WTC11 (cell line): ENCODE data around the gene NR3C2. TPM values are rescaled to one million over a fixed set of nuclear protein-coding genes. Genes with fewer than 3 reads are reported as not detected.

ENCODE experiments used
- ATAC-seq: fragments of 200-7000 bp; cut with Tn5 transposase; 2 replicates; pipeline ENCODE4 v1.10.0; 2021; ENCODE audit warnings: mild to moderate bottlenecking, moderate library complexity
- CTCF ChIA-PET: fragments of 300-600 bp; sonication (Branson Sonifier 250); formaldehyde crosslinking; loops from one replicate; lab custom pipeline; 2021; ENCODE audit warnings: antibody characterized with exemption; lab: Charles Lee
- POLR2A ChIA-PET: fragments of 350-600 bp; sonication (Branson Sonifier 250); formaldehyde crosslinking; loops from one replicate; lab custom pipeline; 2021; ENCODE audit warnings: antibody characterized with exemption; lab: Charles Lee
- DNase-seq: peaks from one replicate; pipeline ENCODE4 v3.0.0; 2021; ENCODE audit warnings: low spot score
- H3K27ac Mint-ChIP-seq: 2 replicates; pipeline ENCODE4 v1.8.0; 2021; ENCODE audit warnings: mixed read lengths
- H3K27me3 Mint-ChIP-seq: 2 replicates; pipeline ENCODE4 v1.8.0; 2021; ENCODE audit warnings: low read depth, mild to moderate bottlenecking, moderate library complexity, mixed read lengths
- H3K36me3 Mint-ChIP-seq: 2 replicates; pipeline ENCODE4 v1.8.0; 2021; ENCODE audit warnings: mixed read lengths
- H3K4me1 Mint-ChIP-seq: 2 replicates; pipeline ENCODE4 v1.8.0; 2022; ENCODE audit warnings: mixed read lengths
- H3K4me3 Mint-ChIP-seq: 2 replicates; pipeline ENCODE4 v1.8.0; 2021; ENCODE audit warnings: mild to moderate bottlenecking, moderate library complexity, mixed read lengths
- H3K9me3 Mint-ChIP-seq: 2 replicates; pipeline ENCODE4 v1.8.0; 2021; ENCODE audit warnings: mixed read lengths
- AFF4 ChIP-seq: sonication (generic); formaldehyde crosslinking; IDR thresholded peaks from 2 replicates; pipeline ENCODE4 v1.8.1; 2023; ENCODE audit warnings: mild to moderate bottlenecking, missing genetic modification reagents, borderline replicate concordance
- ATF6 ChIP-seq: sonication (generic); formaldehyde crosslinking; IDR thresholded peaks from 2 replicates; pipeline ENCODE4 v1.8.1; 2023; ENCODE audit warnings: mild to moderate bottlenecking, missing genetic modification reagents
- CDX4 ChIP-seq: fragments of 250-450 bp; sonication (Bioruptor Pico); IDR thresholded peaks from 2 replicates; pipeline ENCODE4 v1.9.0; 2021; ENCODE audit warnings: moderate library complexity, mild to moderate bottlenecking, inconsistent platforms, borderline replicate concordance
- CTCF ChIP-seq: fragments of 200-600 bp; IDR thresholded peaks from 2 replicates; pipeline ENCODE4 v1.8.0; 2022; ENCODE audit warnings: antibody characterized with exemption
- GABPB1 ChIP-seq: sonication (generic); formaldehyde crosslinking; IDR thresholded peaks from 2 replicates; pipeline ENCODE4 v1.8.1; 2023; ENCODE audit warnings: mild to moderate bottlenecking, missing genetic modification reagents
- GRHL2 ChIP-seq: fragments of 250-450 bp; sonication (Bioruptor Pico); IDR thresholded peaks from 2 replicates; pipeline ENCODE4 v1.8.0; 2022; ENCODE audit warnings: mild to moderate bottlenecking, moderate library complexity; ENCODE audit not compliant: insufficient replicate concordance, severe bottlenecking
- HMGA2 ChIP-seq: fragments of 250-450 bp; sonication (Bioruptor Pico); IDR thresholded peaks from 2 replicates; pipeline ENCODE4 v1.4.0; 2021; ENCODE audit warnings: mild to moderate bottlenecking, moderate library complexity
- IRF2 ChIP-seq: sonication (generic); formaldehyde crosslinking; IDR thresholded peaks from 2 replicates; pipeline ENCODE4 v1.8.0; 2022; ENCODE audit warnings: low read depth, missing genetic modification reagents, borderline replicate concordance
- JUN ChIP-seq: sonication (generic); formaldehyde crosslinking; IDR thresholded peaks from 2 replicates; pipeline ENCODE4 v1.8.0; 2023; ENCODE audit warnings: mild to moderate bottlenecking, missing genetic modification reagents
- RELA ChIP-seq: sonication (generic); formaldehyde crosslinking; IDR thresholded peaks from 2 replicates; pipeline ENCODE4 v1.8.1; 2022; ENCODE audit warnings: missing genetic modification reagents, mild to moderate bottlenecking, borderline replicate concordance
- SMAD4 ChIP-seq: sonication (generic); formaldehyde crosslinking; IDR thresholded peaks from 2 replicates; pipeline ENCODE4 v1.8.0; 2022; ENCODE audit warnings: mild to moderate bottlenecking, missing genetic modification reagents
- TEAD1 ChIP-seq: sonication (generic); formaldehyde crosslinking; IDR thresholded peaks from 2 replicates; pipeline ENCODE4 v1.8.0; 2022; ENCODE audit warnings: mild to moderate bottlenecking, missing genetic modification reagents
- ZNF121 ChIP-seq: sonication (generic); formaldehyde crosslinking; IDR thresholded peaks from 2 replicates; pipeline ENCODE4 v1.8.0; 2023; ENCODE audit warnings: missing genetic modification reagents
- ZNF396 ChIP-seq: fragments of 250-450 bp; sonication (Bioruptor Pico); IDR thresholded peaks from 2 replicates; pipeline ENCODE4 v1.8.0; 2021; ENCODE audit warnings: mild to moderate bottlenecking, moderate library complexity, borderline replicate concordance
- ZNF425 ChIP-seq: fragments of 250-450 bp; sonication (Bioruptor Pico); conservative IDR thresholded peaks from 2 replicates; pipeline ENCODE4 v1.9.0; 2021; ENCODE audit warnings: mild to moderate bottlenecking
- ZNF512 ChIP-seq: sonication (generic); formaldehyde crosslinking; IDR thresholded peaks from 2 replicates; pipeline ENCODE4 v1.8.1; 2022; ENCODE audit warnings: missing genetic modification reagents, borderline replicate concordance
- ZNF671 ChIP-seq: fragments of 250-450 bp; sonication (Bioruptor Pico); IDR thresholded peaks from 2 replicates; pipeline ENCODE4 v1.8.0; 2021; ENCODE audit warnings: mild to moderate bottlenecking
- total RNA-seq: library from RNA; stranded (reverse); gene quantifications from 3 replicates; pipeline ENCODE4 v1.2.3, GENCODE V29; 2021

Gene NR3C2
- total RNA-seq, 1 experiment from 2014 or later: 2.8 TPM

GRCh38 chr4:148044089-148044911 lies 397.9 kb downstream of the NR3C2 start:
- TF ChIP-seq ATF6 (CRISPR knock-in tag) (no peak), CTCF (no peak), SMAD4 (CRISPR knock-in tag) (no peak), TEAD1 (CRISPR knock-in tag) (no peak), CDX4 (CRISPR knock-in tag) (no peak), JUN (CRISPR knock-in tag) (no peak), AFF4 (CRISPR knock-in tag) (no peak), GABPB1 (CRISPR knock-in tag) (no peak), GRHL2 (CRISPR knock-in tag) (no peak), HMGA2 (CRISPR knock-in tag) (no peak), IRF2 (no peak), ZNF512 (CRISPR knock-in tag) (no peak), RELA (CRISPR knock-in tag) (no peak), ZNF425 (CRISPR knock-in tag) (no peak), ZNF671 (no peak), ZNF121 (CRISPR knock-in tag) (no peak), ZNF396 (no peak)
- POLR2A ChIA-PET: interaction anchor here (0.7 kb wide), 1 partner anchor 174 kb away, joined by 3 read pairs; no protein-coding TSS in a partner anchor
- Mint-ChIP-seq H3K27ac (no peak overlapping the region), H3K4me3 (no peak overlapping the region), H3K36me3 (peaks cover 3% of the 10 kb centered on the region; the same call in 1 of the 2 replicates), H3K4me1 (0 out of 2 replicates have a peak, but pooled peaks cover 3% of the 10 kb centered on the region), H3K27me3 (no peaks in the 10 kb centered on the region), H3K9me3 (no peaks in the 10 kb centered on the region)
- CTCF ChIA-PET: interaction anchor here (1.0 kb wide), 1 partner anchor 13 kb away, joined by 5 read pairs; no protein-coding TSS in a partner anchor
- ATAC-seq: no peak
- no peak for DNase-seq
